Vagina (tissue), 2 donors: Measurements from ENCODE around the gene DAGLA. TPM values are rescaled to one million over a fixed set of nuclear protein-coding genes. Genes with fewer than 3 reads are reported as not detected.

ENCODE experiments used
- DNase-seq, 2 donors: peaks; one replicate each; pipeline ENCODE4 v3.0.0-alpha.2; 2017; ENCODE audit errors: extremely low spot score in 2 of 2
- H3K27ac ChIP-seq: fragments of 200-600 bp; sonication (generic); one replicate; pipeline ENCODE4 v1.5.1; 2019
- H3K27me3 ChIP-seq: fragments of 200-600 bp; sonication (generic); one replicate; pipeline ENCODE4 v1.5.1; 2019
- H3K36me3 ChIP-seq, 2 donors: fragments of 200-600 bp; sonication (generic); one replicate each; pipeline ENCODE4 v1.5.1; 2017 to 2019
- H3K4me1 ChIP-seq: fragments of 200-600 bp; sonication (generic); one replicate; pipeline ENCODE4 v1.5.1; 2019
- H3K4me3 ChIP-seq, 2 donors: fragments of 200-600 bp; sonication (generic); 1 replicate in 1 of 2; 2 replicates in 1 of 2; pipeline ENCODE4 v1.5.1; 2016 to 2019
- H3K9me3 ChIP-seq: fragments of 200-600 bp; sonication (generic); one replicate; pipeline ENCODE4 v1.5.1; 2019
- CTCF ChIP-seq, 3 experiments: fragments of 450-650 bp in 2 of 3; fragments of 200-600 bp in 1 of 3; sonication (generic) in 1 of 3; IDR thresholded peaks; one replicate each; pipeline ENCODE4 v1.5.1; 2017 to 2019; ENCODE audit warnings: antibody characterized with exemption in 3 of 3, mild to moderate bottlenecking in 2 of 3, moderate library complexity in 2 of 3
- POLR2A ChIP-seq, 2 donors: fragments of 450-650 bp; IDR thresholded peaks; one replicate each; pipeline ENCODE4 v1.6.1; 2017; ENCODE audit warnings: antibody characterized with exemption in 2 of 2, mild to moderate bottlenecking in 2 of 2, moderate library complexity in 2 of 2
- POLR2AphosphoS5 ChIP-seq, 2 donors: sonication (generic); formaldehyde crosslinking; IDR thresholded peaks; one replicate each; pipeline ENCODE4 v1.9.0; 2017; ENCODE audit warnings: antibody characterized with exemption in 2 of 2, mild to moderate bottlenecking in 2 of 2, low read depth in 1 of 2; ENCODE audit not compliant: insufficient read depth in 1 of 2
- intact Hi-C: fragments of 100-400 bp; cut with DNase I; formaldehyde crosslinking; loops from one replicate; pipeline ENCODE4 v1.15.1; 2023
- total RNA-seq: library from RNA; depleted of rRNA; stranded (reverse); fragments of >200 nt; gene quantifications from one replicate; pipeline ENCODE4 v1.2.3, GENCODE V29; 2016

DAGLA gene
- total RNA-seq, 1 donor from 2014 or later: 1.5 TPM

- H3K4me3 ChIP-seq: peak overlapping the region; percentile 47 to 61
- H3K4me1 ChIP-seq: peaks cover 36% of the 10 kb centered on the region
- no peaks in the 10 kb centered on the region for H3K27me3 ChIP-seq
- intact Hi-C loops: loop anchor here (5.0 kb wide), 1 partner anchor 52 kb away; no protein-coding TSS in a partner anchor
- H3K9me3 ChIP-seq: no peaks in the 10 kb centered on the region
- H3K36me3 ChIP-seq: no peaks in the 10 kb centered on the region
- TF ChIP-seq POLR2AphosphoS5 (IDR thresholded peaks at IDR 0.05; ENCODE audit: insufficient read depth in 1 of 2, low read depth in 1 of 2) (no peak), POLR2A (IDR thresholded peaks at IDR 0.05) (no peak), CTCF (IDR thresholded peaks at IDR 0.05) (no peak)
- no peak for DNase-seq
- H3K27ac ChIP-seq: no peak overlapping the region
Measured at GRCh38 chr11:61680622-61681221, 531 bp downstream of the DAGLA start.

- no peaks in the 10 kb centered on the region for H3K36me3 ChIP-seq
- no peaks in the 10 kb centered on the region for H3K9me3 ChIP-seq
- intact Hi-C loops: loop anchor here (5.0 kb wide), 1 partner anchor 50 kb away; no protein-coding TSS in a partner anchor
- no peak overlapping the region for H3K27ac ChIP-seq
- no peak for DNase-seq
- H3K4me1 ChIP-seq: peaks cover 36% of the 10 kb centered on the region
- no peaks in the 10 kb centered on the region for H3K27me3 ChIP-seq
- no peak overlapping the region for H3K4me3 ChIP-seq
- no peak for TF ChIP-seq POLR2A (IDR thresholded peaks at IDR 0.05)
- no peak for TF ChIP-seq POLR2AphosphoS5 (IDR thresholded peaks at IDR 0.05; ENCODE audit: insufficient read depth in 1 of 2, low read depth in 1 of 2)
- TF ChIP-seq CTCF (IDR thresholded peaks at IDR 0.05): no peak
Measured at GRCh38 chr11:61682093-61682732, 2.0 kb downstream of the DAGLA start.

- TF ChIP-seq POLR2A (IDR thresholded peaks at IDR 0.05): no peak
- intact Hi-C loops: loop anchor here (5.0 kb wide), 1 partner anchor 49 kb away; no protein-coding TSS in a partner anchor
- no peak overlapping the region for H3K4me3 ChIP-seq
- no peaks in the 10 kb centered on the region for H3K36me3 ChIP-seq
- no peak overlapping the region for H3K27ac ChIP-seq
- no peaks in the 10 kb centered on the region for H3K9me3 ChIP-seq
- peaks cover 42% of the 10 kb centered on the region for H3K4me1 ChIP-seq
- DNase-seq: no peak
- H3K27me3 ChIP-seq: no peaks in the 10 kb centered on the region
Measured at GRCh38 chr11:61682906-61683675, 2.9 kb downstream of the DAGLA start.

GRCh38 chr11:61683961-61684869, 4.0 kb downstream of the DAGLA start:
- TF ChIP-seq CTCF (IDR thresholded peaks at IDR 0.05): no peak
- Histone ChIP-seq H3K4me1 (peaks cover 50% of the 10 kb centered on the region), H3K27ac (no peak overlapping the region), H3K27me3 (no peaks in the 10 kb centered on the region), H3K4me3 (no peak overlapping the region), H3K9me3 (no peaks in the 10 kb centered on the region), H3K36me3 (no peaks in the 10 kb centered on the region)
- intact Hi-C loops: loop anchor here (5.0 kb wide), 1 partner anchor 48 kb away; no protein-coding TSS in a partner anchor
- DNase-seq: peak in 1 of 2 donors; percentile 80
